GM19240 (cell line): Measurements from ENCODE around the gene TSPAN9.

Source experiments
- DNase-seq: peaks from one replicate; pipeline ENCODE4 v3.0.0; 2011; ENCODE audit warnings: low spot score; ENCODE audit not compliant: insufficient read length

The TSPAN9 gene

GRCh38 chr12:3140284-3140683, 63.1 kb downstream of the TSPAN9 start:
- no peak for DNase-seq

DNA sequence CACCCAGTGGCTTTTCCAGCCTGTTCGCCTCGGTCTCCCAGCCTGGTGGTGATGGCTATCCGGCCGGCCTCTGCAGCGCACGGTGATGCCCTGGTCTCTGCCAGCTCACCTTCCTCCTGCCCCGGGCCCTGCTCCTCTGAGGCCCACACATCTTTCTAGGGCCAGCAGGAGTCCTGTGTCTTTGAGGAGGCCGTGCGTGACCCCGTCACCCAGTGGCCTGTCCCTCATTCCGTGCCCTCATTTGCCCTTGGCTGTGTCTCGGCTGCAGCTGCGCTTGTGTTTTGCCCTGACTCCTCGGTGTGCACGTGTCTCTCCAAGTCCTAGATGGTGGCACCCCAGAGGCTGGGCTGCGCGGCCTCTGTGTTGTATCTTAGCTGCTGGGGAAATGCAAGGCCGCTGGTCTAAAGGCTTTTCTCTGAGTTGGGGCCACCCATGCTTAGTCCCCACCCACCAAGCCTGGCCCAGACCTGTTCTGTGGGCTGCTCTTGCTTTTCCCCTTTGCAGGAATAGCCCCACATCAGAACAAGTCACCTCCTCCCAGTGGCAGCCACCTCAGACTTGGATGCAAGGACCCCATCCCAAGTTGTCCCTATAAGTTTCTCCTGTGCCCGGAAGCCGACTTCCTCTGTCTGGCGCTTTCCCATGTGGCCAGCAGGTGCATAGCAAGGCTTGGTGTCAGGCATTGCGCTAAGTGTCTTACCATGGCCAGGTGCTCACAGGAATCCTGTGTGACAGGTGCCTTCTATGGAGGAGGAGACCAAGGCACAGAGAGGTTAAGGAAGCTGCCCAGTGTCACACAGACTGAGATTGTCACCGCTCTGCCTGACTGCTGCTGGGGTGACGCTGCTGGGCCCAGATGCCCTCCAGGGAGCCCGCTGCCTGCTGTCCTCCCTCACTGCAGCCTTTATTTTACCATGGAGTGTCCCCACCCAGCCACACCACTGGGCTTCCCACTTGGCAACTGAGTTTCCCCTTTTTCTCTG, 64.5 kb downstream of the TSPAN9 start:
- no peak for DNase-seq

DNA sequence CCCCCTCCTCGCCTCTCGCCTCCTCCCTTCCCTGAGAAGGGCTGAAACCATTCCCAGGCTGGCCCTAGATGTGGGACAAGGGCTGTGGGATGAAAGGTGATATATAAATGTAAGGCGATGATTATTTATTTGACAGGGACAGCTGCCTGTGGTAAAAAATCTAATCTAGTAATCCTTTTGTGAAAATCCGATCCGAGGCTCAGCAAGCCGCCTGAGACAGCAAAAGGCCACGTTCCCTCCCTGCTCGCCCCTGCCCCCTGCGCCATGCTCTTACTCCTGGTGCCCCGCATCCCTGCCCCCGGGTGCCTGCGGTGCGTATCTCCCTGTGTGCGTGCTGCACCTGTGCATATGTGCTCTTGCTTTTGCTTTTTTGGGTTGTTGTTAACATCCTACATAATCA, 65.2 kb downstream of the TSPAN9 start:
- DNase-seq: no peak

DNA sequence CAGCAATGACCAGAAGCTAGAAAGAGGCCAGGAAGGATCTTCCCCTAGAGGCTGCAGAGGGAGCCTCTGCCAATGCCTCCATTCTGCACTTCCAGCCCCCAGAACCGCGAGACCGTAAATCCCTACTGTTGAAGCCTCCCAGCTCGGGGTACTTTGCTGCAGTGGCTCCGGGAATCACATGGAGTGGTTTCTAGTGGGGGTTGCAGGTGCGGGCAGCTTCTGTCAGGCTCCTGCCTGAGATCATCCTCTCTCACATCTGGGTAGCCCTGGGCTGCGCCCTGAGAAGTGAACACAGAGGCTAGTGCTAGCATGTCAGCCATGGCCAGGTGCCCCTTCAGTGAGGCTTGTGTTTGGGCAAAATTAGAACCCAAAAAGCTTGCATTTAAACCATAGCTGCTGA, 67.3 kb downstream of the TSPAN9 start:
- DNase-seq: no peak

DNA sequence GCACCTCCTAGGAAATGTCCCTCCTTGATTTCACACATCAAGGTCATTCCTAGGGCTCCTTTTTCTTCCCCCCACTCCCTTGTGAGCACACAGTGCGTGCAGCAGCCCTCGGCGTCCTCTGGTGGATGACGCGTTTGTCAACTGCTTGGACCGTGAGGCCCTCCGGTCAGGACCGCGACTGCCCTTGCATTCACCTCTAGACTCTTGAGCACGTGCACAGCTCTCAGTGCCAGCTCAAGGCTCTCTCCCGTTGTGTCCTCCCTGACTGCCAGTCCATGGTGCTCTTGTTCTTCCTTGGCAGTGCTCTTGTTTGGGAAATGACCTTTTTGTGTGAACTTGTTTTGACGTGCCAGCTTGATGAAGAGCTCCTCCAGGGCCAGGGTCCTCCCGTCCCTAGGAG, 67.9 kb downstream of the TSPAN9 start:
- no peak for DNase-seq

GRCh38 chr12:3145546-3146310, 68.5 kb downstream of the TSPAN9 start:
- no peak for DNase-seq

GRCh38 chr12:3147260-3147659, 70.1 kb downstream of the TSPAN9 start:
- no peak for DNase-seq

- no peak for DNase-seq
Measured at GRCh38 chr12:3148366-3149000, 71.3 kb downstream of the TSPAN9 start.

DNA sequence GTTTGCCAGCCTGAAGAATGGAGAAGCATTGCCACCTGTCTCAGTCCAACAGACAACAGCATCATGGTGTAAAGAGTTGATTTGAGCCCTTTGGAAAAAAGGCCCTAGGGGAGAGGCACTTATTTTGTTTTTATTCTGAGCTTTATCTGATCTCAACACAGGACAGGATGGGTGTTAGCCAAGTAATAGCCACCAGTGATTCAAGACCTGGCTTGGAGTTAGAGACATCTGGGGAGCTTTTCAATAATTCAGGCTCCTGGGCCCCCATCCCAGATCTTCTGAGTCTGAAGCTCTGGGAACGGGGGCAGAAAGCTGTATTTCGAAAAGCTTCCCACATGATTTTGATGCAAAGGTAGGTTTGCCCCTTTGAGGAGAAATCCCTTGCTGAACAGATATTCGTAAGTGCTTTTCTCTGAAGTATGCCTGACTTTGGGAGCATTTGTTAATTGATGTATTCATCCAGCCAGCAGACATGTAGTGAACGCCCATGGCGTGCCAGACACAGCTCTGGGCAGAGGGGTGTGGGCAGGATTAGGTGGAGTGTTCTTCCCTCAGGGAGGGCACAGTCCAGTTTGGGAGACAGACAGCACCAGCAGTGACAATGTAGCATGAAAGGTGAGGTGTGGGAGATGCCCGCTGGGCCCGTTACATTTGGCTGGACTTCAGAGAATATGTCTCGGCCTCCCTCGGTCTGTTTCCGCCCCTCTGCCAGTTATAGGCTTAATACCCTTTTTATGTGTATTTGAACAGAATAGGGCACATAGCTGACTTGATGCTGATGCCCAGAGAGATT, 72.5 kb downstream of the TSPAN9 start:
- DNase-seq: no peak

DNA sequence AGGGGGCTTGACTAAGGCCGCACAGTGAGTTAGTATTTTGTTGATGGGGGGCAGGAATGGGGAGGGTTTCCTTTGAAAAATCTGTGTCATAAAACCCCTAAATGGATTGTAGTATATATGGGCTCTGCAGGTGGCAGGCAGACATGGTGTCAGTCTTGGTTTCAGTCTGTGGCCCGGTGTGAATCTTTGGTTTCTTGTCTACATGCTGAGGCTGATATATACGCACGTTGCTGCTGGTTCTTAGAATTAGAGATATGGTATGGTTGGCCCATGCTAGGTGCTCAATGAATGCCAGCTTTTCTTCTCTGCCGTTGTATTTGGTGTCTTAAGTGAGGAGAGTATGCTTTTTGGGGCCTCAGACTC, 73.1 kb downstream of the TSPAN9 start:
- no peak for DNase-seq

DNA sequence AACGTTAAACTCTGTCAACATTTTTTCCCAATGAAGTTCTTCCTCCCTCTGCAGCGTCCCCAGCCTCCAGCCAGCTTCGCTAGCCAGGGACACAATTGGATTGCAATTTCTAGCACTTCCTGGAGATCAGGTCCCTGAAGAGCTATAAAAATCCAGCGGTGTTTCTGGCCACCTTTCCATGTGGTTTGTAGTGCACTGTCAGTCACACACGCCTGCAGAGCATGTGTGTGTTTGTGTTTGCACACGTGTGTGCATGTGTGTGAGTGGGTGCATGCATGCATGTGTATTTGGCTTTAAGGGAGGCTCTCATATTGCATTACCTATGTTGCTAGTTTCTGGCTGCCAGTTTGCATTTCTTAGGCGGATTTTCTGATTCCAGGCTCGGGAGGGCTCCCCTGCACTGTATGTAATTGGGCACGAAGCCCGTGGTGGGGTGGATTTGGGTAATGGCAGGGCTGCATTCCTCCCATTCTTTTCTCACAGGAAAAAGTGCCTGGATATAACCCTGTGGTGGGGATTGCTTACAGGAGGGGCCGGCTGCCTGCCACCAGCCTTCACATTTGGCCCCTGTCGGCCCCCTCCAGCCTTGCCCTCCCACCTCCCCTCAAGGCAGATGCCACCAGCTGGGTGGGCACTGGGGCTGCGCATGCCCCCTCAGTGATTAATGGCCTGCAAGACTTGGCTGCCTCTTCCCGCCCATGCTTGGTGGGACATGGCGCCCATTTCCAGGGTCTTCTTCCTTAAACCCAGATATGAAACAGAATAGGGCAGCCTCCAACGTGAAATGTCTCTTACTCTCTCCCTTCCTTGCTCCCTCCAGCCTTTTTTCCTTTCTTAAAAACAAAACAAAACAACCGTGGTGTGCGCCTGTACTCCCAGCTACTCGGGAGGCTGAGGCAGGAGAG, 74.0 kb downstream of the TSPAN9 start:
- DNase-seq: no peak

DNA sequence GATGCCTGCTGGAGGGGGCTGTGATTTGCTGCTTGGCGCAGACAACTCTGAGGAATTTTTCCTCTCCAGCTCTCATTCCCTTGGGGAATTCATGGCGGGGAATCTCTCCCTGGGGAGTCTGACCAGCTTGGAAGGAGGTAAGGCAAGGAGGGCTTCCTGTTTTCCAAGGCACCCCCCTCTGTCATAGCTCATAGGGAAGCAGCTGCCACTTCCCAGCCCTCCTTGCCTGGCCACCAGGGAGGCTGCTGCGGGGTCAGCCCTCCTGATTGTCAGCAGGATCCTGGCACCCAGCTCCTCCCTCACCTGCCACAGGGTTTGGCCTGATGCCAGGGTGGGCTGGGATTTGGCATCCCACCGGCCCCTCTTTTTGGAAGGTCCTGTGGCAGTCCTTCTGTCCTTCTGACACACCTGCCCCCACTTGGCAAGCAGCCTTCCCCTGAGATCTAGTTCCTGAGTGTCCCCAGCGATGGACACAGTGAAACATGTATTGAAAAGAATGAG, 74.9 kb downstream of the TSPAN9 start:
- DNase-seq: no peak

DNA sequence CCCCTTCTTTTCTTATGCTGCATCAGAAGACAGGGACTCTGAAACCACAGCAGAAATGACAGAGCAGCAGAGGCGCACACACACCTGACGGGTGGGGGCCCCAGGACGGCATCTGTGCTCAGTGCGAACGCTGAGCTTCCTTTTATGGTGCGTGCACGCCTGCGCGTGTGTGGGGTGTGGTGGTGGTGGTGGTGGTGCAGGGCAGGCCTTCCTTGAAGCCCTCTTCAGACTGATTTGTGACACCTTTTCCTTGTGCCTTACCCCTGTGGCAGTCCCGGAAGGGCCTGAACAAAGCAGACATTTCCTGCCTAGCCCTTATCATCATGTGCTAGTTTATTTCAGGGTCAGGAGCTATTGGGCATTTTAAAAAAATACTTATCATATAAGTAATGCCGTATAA, 75.7 kb downstream of the TSPAN9 start:
- no peak for DNase-seq

GRCh38 chr12:3154006-3154405, 76.8 kb downstream of the TSPAN9 start:
- DNase-seq: no peak

DNA sequence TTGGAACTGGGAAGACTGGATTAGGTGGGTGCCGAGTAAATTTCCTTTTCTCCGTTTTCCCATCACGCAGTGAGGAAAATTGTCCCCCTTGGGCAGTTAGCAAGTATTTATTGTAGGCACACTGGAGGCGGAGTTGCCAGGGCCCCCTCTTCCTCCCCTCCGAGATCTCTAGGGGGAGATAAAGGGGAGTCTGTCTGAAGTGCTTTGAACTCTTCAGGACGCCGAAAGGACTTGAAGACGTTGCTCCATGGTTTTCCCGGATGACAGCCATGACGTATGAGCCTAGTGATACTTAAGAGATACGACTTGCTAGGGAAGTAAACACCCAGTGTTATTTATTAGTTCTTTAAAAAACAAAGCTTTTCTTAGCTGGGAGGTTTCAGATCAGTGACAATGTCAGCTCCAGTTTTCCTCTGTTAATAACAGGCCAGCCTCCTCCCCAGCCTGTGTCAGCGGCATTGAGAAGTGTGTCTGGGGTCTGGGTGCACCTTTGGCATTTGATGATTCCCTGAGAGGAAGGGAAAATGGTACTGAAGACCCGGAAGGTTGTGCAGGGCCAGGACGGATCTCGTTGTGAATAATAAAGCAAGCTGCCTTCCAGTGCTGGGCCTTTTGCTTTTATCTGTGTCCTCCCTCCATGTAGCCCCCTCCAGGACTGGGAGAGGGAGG, 78.7 kb downstream of the TSPAN9 start:
- DNase-seq: no peak

- no peak for DNase-seq
Measured at GRCh38 chr12:3157581-3158323, 80.6 kb downstream of the TSPAN9 start.

DNA sequence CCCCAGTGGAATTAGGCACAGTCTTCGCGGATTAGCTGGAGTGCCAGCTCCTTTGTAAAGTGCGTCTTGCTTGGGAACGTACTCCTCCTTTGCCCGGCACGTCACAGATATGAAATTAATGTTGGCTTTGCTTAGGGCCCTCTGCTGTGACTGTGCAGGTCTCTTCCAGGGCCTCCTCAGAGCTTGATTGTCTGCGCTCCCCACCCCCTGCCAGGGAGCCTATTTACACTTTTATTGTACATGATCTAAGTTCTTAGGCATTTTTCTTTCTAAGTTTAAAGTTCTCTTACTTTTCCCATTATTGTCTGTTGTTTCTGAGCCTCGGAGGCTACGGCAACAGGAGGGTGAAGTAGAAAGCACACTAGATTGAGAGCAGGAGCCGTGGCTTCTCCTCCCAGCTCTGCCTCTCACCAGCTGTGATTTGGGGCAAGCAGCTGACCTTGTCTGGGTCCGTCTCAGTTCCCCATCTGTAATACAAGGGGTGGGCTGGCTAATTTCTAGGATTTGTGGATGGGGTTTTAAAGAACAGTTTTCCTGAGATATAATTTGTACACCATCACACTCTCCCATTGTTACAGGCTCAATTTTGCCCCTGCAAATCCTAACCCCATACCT, 81.8 kb downstream of the TSPAN9 start:
- no peak for DNase-seq

DNA sequence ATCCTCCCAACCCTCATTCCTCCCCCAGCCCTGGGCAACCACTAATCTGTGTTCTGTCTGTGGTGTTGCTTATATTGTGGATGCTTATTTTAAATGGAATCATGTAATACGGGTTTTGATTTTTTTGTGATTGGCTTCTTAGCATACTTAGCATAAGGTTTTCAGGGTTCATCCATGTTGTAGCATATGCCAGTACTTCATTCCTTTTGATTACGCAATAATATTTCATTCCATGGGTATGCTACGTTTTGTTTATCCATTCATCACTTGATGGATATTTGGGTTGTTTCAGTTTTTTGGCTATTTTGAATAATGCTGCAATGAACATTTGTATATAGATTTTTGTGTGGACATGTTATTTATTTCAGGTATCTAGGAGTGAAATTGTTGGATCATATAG, 82.9 kb downstream of the TSPAN9 start:
- DNase-seq: no peak
